Ishikawa (cell line): ENCODE data around the gene DPYD.

Experiments
- CREB1 ChIP-seq: IDR thresholded peaks from 2 replicates; pipeline ENCODE4 v1.6.1; 2012; ENCODE audit warnings: low read depth
- EGR1 ChIP-seq: IDR thresholded peaks from 2 replicates; pipeline ENCODE4 v1.6.1; 2012
- EP300 ChIP-seq: IDR thresholded peaks from 2 replicates; pipeline ENCODE4 v1.6.1; 2012; ENCODE audit warnings: borderline replicate concordance
- FOXM1 ChIP-seq: IDR thresholded peaks from 2 replicates; pipeline ENCODE4 v1.6.1; 2012; ENCODE audit warnings: low read depth, borderline replicate concordance
- NFIC ChIP-seq: IDR thresholded peaks from 2 replicates; pipeline ENCODE4 v1.6.1; 2012
- RAD21 ChIP-seq: IDR thresholded peaks from 2 replicates; pipeline ENCODE4 v1.6.1; 2012; ENCODE audit warnings: low read depth
- TAF1 ChIP-seq: IDR thresholded peaks from 2 replicates; pipeline ENCODE4 v1.6.1; 2012; ENCODE audit warnings: low read depth, mild to moderate bottlenecking
- TCF12 ChIP-seq: IDR thresholded peaks from 2 replicates; pipeline ENCODE4 v1.6.1; 2012; ENCODE audit warnings: low read depth
- YY1 ChIP-seq: IDR thresholded peaks from 2 replicates; pipeline ENCODE4 v1.6.1; 2012; ENCODE audit warnings: low read depth
- TF ChIP-seq, protein P1 (sequence below): IDR thresholded peaks from 2 replicates; pipeline ENCODE4 v1.6.1; 2012
- TF ChIP-seq, protein P2 (sequence below): IDR thresholded peaks from 2 replicates; pipeline ENCODE4 v1.6.1; 2012; ENCODE audit warnings: low read depth, mild to moderate bottlenecking
- TF ChIP-seq, protein P3 (sequence below): IDR thresholded peaks from 2 replicates; pipeline ENCODE4 v1.6.1; 2012

GRCh38 chr1:97066860-97067259 is 854.0 kb downstream of the DPYD start:
- no peak for TF ChIP-seq TAF1
- TF ChIP-seq RAD21 = no peak
- TF ChIP-seq, protein P1, sequence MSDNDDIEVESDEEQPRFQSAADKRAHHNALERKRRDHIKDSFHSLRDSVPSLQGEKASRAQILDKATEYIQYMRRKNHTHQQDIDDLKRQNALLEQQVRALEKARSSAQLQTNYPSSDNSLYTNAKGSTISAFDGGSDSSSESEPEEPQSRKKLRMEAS = no peak
- no peak for TF ChIP-seq TCF12
- TF ChIP-seq NFIC = no peak
- TF ChIP-seq, protein P2, sequence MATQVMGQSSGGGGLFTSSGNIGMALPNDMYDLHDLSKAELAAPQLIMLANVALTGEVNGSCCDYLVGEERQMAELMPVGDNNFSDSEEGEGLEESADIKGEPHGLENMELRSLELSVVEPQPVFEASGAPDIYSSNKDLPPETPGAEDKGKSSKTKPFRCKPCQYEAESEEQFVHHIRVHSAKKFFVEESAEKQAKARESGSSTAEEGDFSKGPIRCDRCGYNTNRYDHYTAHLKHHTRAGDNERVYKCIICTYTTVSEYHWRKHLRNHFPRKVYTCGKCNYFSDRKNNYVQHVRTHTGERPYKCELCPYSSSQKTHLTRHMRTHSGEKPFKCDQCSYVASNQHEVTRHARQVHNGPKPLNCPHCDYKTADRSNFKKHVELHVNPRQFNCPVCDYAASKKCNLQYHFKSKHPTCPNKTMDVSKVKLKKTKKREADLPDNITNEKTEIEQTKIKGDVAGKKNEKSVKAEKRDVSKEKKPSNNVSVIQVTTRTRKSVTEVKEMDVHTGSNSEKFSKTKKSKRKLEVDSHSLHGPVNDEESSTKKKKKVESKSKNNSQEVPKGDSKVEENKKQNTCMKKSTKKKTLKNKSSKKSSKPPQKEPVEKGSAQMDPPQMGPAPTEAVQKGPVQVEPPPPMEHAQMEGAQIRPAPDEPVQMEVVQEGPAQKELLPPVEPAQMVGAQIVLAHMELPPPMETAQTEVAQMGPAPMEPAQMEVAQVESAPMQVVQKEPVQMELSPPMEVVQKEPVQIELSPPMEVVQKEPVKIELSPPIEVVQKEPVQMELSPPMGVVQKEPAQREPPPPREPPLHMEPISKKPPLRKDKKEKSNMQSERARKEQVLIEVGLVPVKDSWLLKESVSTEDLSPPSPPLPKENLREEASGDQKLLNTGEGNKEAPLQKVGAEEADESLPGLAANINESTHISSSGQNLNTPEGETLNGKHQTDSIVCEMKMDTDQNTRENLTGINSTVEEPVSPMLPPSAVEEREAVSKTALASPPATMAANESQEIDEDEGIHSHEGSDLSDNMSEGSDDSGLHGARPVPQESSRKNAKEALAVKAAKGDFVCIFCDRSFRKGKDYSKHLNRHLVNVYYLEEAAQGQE = no peak
- TF ChIP-seq EGR1 = no peak
- no peak for TF ChIP-seq CREB1
- no peak for TF ChIP-seq FOXM1
- TF ChIP-seq EP300 = no peak
- no peak for TF ChIP-seq YY1
- TF ChIP-seq, protein P3, sequence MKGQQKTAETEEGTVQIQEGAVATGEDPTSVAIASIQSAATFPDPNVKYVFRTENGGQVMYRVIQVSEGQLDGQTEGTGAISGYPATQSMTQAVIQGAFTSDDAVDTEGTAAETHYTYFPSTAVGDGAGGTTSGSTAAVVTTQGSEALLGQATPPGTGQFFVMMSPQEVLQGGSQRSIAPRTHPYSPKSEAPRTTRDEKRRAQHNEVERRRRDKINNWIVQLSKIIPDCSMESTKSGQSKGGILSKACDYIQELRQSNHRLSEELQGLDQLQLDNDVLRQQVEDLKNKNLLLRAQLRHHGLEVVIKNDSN = no peak
